CD4-positive, alpha-beta T cell treated with Interferon gamma for 1 hour (primary cell): ENCODE data around the gene UBE2K.
"Not testable (repeated sequence)": the region's sequence is repeated elsewhere in the genome, so short reads cannot be mapped to it uniquely, and the experiment has no call there.

ENCODE experiments used
- DNase-seq: peaks from one replicate; pipeline ENCODE4 v3.0.0-alpha.2; 2020

The UBE2K gene

DNA sequence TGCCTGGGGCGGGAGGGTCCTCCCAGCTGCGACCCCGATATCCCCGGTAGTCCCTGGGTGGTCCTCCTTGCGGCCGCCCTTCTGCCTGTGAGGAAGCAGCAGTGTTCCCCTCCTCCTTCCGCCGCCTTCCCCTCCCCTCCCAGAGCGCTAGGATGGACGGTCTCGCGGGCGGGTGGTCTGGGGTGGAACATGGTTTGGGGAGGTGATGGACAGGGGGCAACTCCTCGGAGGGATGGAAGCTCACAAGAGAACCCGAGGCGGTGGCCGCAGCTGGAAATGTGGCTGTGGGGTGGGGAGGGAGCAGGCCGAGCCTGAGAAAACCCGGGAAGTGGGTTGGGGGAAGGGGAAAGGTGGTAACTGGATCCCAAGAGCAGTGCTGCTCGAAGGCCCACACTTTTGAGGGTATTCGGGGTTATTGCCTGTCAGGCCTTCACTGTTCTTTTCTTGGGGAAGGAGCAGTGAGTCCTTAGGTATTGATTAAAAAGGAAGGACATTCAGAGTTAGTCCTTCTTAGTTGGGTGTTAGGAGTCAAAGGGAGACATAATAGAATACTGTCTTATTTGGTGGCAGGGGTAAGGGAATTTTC, 581 bp downstream of the UBE2K start:
- no peak for DNase-seq

DNA sequence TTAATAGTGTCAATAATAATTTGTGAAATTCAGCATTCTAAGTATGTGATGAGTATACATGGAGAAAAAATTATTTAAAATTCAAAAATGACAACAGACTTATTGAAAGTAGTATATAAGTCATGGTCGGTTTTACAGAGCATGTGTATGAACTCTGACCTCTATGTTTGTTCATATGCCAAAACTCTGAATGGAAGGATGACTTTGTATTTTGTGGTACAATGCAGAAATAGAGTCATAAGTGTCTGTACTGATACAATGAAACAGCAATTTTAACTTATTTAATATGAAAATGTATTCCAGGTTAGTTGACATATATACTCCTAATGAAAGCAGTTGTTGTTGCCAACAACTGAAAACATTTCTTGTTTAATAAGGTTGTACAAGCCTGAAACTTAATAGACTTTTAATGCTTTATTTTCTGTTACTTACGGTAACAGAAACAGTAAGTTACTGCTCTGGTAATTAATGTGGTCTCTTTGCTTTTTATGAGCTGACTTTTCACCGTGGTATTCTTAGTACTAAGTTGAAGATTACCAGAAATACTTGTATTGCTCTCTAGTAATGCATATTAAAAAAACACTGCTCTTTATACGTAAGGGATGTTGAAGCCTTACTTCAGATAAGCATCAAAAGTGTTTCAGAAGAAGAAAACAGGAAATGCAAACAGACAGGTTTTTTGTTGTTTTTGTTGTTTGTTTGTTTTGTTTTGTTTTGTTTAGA, 1.9 kb downstream of the UBE2K start:
- DNase-seq = no peak

DNA sequence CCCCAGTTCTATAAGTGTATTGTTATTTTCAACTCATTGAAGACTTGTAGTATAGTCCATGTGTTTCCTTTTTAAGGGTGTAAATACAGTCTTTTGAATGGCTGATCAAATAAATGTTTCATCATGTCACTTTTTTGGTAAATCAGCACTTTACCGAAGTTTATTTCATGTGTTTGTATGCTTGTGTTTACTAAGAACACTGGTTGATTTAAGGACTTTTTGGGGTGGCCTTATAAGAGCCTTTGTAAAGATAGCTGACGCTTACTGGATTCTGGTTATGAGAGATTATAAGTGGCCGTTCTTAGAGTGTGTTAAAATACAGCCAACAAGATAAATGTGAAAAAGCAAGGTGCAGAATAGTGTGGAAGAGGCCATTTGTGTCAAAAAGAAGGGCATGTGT, 2.6 kb downstream of the UBE2K start:
- DNase-seq = no peak

DNA sequence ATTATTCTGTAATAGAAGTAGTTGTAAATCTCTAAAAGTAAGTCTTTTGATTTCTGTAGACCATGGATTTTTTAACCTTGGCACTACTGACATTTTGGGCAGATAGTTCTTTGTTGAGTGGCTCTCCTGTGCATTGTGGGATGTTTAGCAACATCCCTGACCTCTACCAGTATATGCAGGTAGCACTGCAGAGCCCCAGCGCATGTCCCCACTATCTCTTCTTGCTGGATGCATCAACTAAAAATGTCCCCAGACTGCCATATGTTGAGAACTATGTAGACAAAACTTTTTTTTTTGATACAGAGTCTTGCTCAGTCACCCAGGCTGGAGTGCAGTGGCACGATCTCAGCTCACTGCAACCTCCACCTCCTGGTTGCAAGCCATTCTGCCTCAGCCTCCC, 4.8 kb downstream of the UBE2K start:
- no peak for DNase-seq

DNA sequence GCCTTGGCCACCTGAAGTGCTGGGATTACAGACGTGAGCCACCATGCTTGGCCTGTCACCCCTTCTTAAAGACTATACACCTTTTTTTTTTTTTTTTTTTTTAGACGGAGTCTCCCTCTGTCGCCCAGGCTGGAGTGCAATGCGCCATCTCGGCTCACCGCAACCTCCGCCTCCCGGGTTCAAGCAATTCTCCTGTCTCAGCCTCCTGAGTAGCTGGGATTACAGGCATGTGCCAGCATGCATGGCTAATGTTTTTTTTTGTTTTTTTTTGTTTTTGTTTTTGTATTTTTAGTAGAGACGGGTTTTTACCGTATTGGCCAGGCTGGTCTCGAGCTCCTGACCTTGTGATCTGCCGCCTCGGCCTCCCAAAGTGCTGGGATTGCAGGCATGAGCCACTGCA, 6.9 kb downstream of the UBE2K start:
- DNase-seq = not testable (repeated sequence)

DNA sequence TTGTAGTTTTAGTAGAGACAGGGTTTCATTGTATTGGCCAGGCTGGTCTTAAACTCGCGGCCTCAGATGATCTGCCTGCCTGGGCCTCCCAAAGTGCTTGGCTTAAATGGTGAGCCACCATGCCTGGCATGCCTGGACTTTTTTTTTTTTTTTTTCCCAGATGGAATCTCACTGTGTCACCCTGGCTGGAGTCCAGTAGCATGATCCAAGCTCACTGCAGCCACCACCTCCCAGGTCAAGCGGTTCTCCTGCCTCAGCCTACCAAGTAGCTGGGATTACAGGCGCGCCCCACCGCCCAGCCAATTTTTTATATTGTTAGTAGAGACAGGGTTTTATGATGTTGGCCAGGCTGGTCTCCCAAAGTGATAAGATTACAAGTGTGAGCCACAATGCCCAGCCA, 8.4 kb downstream of the UBE2K start:
- no peak for DNase-seq

DNA sequence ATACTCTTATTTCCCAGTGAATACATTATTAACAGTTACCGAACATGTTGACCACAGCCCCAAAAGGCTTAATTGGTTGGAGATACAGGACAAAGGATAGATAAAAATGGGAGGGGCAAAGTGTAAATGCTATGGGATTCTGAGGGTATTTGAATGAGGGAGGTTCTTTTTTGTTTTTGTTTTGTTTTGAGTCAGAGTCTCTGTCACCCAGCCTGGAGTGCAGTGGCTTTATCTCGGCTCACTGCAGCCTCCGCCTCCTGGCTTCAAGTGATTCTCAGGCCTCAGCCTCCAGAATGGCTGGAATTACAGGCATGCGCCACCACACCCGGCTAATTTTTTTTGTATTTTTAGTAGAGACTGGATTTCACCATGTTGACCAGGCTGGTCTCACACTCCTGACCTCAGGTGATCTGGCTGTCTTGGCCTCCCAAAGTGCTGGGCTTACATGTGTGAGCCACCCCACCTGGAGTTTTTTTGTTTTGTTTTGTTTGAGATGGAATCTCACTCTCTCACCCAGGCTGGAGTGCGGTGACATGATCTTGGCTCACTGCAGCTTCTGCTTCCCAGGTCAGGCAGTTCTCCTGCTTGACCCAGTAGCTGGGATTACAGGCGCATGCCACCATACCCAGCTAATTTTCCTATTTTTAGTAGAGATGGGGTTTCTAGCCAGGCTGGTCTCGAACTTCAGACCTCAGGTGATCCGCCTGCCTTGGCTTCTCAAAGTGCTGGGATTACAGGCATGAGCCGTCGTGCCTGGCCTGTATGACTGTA, 9.0 kb downstream of the UBE2K start:
- no peak for DNase-seq

DNA sequence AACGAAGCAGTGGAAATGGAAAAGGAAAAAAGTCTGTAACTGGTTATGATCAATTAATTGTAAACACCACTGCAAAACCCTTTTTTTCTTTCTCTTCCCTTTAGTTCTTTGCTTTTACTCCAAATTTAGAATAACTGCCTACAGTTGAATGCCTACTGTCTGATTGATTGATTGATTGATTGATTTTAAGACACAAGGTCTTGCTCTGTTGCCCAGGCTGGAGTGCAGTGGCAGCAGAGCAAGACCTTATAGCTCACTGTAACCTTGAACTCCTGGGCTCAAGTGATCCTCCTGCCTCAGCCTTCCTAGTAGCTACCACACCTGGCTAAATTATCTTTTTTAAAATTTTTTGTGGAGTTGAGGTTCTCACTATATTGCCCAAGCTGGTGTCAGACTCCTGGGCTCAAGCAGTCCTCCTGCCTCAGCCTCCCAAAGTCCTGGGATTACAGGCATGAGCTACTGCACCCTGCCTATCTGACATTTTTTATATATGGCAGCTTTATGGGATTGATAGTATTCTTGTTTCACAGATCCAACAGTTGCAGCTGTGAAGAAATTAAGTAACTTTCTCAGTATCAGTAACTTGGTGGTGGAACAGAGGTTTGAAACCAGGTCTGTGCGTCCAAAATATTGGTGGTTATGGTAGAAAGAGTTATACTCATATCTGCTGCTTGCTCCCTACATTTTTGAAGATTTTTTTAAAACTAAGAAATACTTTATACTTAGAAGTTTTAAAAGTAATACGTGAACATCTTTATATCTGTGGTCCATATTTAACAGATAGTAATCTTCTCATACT, 12.4 kb downstream of the UBE2K start:
- DNase-seq = no peak

DNA sequence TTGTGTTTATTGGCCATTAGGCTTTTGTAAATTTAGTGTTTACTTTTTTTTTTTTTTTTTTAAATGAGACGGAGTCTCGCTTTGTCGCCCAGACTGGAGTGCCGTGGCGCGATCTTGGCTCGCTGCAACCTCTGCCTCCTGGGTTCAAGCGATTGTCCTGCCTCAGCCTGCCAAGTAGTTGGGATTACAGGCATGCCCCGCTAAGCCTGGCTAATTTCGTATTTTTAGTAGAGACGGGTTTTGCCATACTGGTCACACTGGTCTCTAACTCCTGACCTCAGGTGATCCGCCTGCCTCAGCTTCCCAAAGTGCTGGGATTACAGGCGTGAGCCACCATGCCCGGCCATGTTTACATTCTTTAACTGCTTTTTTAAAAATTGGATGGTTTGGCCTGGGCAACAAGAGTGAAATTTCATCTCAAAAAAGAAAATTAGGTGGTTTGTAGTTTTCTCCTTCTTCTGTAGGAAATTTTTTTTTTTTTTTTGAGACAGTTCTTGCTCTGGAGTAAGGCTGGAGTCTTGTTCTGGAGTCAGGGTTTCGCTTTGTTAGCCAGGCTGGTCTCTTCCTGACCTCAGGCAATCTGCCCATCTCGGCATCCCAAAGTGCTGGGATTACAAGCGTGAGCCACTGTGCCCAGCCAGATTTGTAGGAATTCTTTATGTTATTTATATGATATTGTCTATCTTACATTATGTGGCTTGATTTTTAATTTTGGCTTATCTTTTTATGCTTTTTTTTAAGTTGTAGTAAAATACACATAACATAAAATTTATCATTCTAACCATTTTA, 15.1 kb downstream of the UBE2K start:
- no peak for DNase-seq

DNA sequence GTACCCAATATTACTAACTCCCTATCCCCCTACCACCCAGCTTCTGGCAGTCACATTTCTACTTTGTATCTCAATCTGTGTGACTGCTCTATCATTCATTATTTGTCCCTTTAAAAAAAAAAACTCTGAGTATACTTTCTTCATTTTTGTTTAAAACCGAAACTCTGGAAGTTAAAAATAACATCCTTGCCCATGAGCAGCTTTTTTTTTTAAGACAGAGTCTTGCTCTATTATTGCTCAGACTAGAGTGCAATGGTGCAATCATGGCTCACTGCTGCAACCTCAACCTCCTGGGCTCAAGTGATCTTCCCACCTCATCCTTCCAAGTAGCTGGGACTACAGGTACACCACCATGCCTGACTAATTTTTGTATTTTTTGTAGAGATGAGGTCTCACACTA, 15.8 kb downstream of the UBE2K start:
- DNase-seq = no peak

DNA sequence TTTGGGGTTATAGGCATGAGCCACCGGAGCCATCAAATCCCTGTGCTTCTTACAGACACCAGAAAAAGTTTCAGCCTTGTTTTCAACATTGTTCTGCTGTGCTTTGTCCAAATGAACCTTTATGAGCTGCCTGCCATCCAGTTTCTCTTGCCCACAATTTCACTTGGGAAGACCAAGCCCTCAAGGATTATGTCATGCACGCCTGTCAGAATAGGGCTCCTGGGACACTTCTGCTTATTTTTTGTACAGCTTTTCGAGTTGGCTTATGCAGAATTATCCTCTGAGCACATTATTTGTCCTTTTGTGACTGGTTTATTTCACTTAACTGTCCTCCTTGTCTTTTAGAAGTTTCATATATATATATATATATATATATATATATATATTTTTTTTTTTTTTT, 16.2 kb downstream of the UBE2K start:
- no peak for DNase-seq

DNA sequence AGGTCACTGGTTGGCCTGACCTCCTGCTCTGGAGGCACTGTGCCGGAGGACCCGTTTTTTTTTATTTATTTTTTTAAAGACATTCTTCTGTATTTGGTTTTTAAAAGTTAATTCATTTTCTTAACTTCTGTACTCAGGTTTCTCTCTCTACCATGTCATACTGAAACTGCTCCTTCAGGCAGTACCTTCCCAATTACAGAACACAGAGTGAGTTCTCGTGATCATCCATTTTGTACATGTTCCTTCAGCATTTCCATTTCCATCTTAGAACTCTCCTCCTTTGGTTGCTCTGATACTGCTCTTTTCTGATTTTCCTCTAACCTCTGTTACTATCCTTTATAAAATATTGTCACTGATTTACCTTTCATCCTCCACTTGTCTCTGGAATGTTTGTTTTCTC, 17.9 kb downstream of the UBE2K start:
- no peak for DNase-seq

DNA sequence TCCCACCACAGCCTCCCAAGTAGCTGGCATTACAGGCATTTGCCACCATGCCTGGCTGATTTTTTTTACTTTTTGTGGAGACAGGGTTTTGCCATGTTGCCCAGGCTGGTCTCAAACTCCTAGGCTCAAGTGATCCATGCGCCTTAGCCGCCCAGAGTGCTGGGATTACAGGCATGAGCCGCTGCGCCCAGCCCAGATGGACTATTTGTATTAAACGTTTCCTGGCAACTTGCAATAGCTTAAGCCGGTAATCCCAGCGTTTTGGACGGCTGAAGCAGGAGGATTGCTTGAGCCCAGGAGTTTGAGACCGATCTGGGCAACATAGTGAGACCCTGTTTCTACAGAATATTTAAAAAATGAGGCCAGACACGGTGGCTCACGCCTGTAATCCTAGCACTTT, 18.4 kb downstream of the UBE2K start:
- no peak for DNase-seq

DNA sequence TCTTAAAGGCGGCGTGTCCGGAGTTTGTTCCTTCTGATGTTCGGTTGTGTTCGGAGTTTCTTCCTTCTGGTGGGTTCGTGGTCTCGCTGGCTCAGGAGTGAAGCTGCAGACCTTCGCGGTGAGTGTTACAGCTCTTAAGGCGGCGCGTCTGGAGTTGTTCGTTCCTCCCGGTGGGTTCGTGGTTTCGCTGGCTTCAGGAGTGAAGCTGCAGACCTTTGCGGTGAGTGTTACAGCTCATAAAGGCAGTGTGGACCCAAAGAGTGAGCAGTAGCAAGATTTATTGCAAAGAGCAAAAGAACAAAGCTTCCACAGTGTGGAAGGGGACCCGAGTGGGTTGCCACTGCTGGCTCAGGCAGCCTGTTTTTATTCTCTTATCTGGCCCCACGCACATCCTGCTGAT, 19.8 kb downstream of the UBE2K start:
- DNase-seq = not testable (repeated sequence)

DNA sequence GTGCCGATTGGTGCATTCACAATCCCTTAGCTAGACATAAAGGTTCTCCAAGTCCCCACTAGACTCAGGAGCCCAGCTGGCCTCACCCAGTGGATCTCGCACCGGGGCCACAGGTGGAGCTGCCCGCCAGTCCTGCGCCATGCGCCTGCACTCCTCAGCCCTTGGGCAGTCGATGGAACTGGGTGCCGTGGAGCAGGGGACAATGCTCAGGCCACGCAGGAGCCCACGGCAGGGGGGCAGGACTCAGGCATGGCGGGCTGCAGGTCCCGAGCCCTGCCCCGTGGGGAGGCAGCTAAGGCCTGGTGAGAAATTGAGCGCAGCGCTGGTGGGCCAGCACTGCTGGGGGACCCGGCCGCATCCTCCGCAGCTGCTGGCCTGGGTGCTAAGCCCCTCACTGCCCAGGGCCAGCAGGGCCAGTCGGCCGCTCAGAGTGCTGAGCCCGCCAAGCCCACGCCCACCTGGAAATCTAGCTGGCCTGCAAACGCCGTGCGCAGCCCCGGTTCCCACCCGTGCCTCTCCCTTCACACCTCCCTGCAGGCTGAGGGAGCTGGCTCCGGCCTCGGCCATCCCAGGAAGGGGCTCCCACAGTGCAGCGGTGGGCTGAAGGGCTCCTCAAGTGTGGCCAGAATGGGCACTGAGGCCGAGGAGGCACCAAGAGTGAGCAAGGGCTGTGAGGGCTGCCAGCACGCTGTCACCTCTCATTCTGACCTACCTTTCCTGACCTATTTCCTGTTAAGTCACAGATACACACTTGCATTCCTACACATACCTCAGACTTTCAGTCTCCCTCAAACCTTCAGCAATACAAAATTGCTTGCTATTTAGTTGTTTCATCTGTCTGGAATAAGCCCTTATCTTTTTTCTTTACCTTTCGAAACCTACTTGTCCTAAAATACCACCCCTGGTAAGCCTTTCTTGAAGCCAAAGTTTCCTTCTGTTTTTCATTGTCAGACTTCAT, 20.7 kb downstream of the UBE2K start:
- DNase-seq = no peak

DNA sequence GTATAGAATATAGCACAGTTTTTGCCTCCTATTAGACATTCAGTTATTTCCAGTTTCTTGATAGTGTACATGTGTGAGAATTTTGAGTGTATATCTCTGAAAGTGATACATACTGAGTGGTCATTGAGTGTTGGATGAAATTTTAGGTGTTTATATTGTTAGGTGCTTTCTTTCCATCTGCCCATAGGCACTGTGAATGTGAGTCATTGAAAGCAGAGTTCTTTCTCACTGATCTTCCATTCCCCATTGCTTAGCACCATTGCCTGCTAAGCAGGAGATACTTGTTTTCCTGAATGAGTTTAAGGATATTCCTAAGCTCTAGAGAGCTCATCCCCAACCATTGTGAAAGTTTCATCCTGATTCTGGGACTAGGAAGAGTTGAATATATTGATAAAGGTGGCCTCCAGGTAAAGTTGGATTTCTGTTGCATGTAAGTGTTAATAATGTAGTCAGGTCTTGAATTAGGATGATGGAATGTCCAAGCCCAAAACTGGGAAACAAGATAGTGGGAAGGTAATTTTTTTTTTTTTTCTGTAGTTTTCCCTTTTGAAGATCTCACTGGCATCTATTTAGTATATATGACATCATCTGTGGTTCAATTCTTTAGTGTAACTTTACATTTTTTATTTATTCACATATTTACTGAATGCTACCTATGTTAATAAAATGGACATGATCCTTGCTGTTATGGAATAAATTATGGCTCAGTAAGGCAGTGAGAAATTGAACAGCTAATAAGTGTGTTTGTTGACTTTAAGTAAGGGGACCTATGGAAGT, 22.1 kb downstream of the UBE2K start:
- no peak for DNase-seq

DNA sequence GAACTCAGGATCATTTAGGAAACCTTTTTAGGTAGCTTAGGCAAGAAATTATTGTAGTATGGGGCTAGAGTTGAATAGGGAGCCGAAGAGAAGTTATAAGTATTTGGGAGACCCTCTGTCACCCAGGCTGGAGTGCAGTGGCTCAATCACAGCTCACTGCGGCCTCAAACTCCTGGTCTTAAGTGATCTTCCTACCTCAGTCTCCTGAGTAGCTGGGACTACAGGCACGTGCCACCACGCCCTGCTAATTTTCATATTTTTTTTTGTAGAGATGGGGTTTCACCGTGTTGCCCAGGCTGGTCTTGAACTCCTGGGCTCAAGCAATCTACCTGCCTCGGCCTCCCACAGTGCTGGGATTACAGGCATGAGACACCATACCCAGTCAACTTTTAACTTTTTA, 23.3 kb downstream of the UBE2K start:
- DNase-seq = not testable (repeated sequence)

DNA sequence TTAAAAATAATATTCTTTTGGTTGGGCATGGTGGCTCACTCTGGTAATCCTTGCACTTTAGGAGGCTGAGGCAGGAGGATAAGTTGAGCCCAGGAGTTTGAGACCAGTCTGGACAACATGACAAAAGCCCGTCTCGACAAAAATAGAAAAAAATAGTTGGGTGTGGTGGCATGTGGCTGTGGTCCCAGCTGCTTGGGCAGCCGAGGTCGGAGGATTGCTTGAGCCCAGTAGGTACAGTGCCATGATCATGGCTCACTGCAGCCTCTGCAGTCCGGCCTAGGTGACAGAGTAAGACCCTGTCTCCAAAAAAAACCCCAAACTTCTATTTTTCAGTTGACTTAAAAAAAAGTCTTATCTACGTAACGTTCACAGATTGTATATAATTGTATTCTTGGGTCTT, 23.9 kb downstream of the UBE2K start:
- no peak for DNase-seq

DNA sequence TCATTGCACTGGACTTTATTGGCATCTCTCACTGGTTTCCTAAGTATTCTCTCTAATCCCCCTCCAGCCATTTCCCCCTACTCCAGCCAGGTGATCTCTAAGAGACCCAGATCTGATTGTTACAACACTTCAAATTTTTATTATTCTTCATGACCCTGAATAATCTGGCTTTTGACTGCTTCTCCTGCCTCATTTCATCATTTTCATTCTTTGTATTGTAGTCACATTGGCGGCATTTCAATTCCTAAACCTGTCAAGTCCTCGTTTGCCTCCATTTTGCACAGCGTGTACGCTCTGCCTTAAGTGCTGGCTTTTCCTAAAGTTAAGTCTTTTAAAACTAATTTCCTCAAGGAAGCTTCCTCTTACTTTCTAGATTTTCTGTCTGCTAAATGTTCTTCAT, 31.6 kb downstream of the UBE2K start:
- no peak for DNase-seq

DNA sequence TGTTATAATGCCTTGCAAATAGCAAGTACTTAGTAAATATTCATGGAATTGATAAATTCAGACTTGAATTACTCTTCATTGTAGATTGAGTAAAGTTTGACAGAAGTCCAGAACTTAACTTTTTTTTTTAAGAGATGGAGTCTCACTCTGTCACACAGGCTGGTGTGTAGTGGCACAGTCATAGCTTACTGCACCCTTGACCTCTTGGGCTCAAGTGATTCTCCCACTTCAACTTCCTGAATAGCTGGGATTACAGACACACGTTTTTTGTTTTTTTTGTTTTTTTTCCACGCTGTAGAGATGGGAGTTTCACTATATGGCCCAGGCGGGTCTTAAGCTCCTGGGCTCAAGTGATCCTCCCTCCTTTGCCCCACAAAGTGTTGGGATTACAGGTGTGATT, 32.1 kb downstream of the UBE2K start:
- DNase-seq = no peak

DNA sequence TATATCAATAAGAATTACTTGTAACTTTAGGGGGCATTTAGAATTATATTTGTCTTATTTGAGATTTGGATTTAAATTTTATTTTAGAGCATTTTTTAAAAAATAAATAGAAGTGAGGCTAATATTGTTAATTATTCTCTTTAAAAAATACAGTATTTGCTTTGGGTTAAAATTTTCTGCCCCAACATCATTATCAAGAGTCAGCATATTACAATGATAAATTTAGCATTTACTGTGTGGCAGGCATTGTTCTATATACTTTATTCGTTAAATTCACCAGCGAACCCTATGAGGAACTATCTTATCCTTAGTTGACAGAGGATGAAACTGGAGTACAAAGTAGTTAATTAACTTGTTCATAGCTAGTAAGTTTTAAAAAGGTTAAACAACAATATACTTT, 34.0 kb downstream of the UBE2K start:
- no peak for DNase-seq
